HG02610 (cell line): Measurements from ENCODE around the gene RAB33B.
"Not testable (repeated sequence)": the region's sequence is repeated elsewhere in the genome, so short reads cannot be mapped to it uniquely, and the experiment has no call there.

Experiments used
- ATAC-seq: cut with Tn5 transposase; IDR thresholded peaks from one replicate; pipeline ENCODE4 v1.9.1; 2021; ENCODE audit warnings: mild to moderate bottlenecking, moderate library complexity; ENCODE audit not compliant: unreplicated experiment

The RAB33B gene

DNA sequence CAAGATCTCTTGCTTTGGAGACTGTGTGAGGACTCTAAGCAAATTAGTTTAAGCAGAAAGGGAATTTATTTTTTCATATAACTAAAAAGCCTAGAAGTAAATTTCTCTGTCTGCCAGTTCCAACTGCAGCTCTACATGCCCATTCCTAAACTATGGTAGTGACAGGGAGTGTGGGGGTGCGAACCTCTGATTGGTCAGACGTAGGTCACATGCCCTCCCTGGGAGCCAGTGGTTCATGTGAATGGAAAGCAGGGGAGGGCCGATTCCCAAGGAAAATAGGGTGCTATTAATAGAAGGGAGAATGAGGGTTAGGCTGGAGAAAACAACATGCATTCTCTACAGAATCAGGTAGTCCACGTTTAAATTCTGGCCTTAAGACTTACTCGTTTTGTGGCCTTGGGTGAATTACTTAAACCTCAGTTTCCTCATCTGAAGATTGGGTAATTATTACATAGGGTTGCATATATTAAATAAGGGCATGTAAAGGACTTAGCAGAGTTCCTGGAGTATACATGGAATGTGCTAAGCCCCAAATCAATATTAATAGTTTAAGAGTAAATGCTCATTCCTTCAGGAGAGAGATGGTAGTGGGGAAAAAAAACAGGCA, 7.2 kb downstream of the RAB33B start:
- no peak for ATAC-seq

- ATAC-seq: not testable (repeated sequence)
Observed at GRCh38 chr4:139464512-139464911, 10.6 kb downstream of the RAB33B start.

DNA sequence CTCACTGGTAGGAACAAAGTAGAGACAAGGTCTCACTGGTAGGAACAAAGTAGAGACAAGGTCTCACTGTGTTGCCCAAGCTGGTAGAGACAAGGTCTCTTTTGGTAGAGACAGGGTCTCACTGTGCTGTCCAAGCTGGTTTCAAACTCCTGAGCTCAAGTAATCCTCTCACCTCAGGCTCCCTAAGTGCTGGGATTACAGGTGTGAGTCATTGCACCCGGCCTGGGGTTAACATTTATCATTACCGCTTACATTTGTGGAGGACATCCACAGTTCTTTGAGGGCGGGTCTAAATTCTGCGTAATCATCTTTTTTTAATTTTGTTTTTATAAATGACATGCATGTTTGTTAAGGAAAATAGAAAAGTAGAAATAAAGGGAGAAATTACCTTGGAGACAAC, 12.0 kb downstream of the RAB33B start:
- ATAC-seq: no peak

GRCh38 chr4:139468756-139469155, 14.8 kb downstream of the RAB33B start:
- not testable (repeated sequence) for ATAC-seq

- ATAC-seq: no peak
Observed at GRCh38 chr4:139469216-139469615, 15.3 kb downstream of the RAB33B start.

DNA sequence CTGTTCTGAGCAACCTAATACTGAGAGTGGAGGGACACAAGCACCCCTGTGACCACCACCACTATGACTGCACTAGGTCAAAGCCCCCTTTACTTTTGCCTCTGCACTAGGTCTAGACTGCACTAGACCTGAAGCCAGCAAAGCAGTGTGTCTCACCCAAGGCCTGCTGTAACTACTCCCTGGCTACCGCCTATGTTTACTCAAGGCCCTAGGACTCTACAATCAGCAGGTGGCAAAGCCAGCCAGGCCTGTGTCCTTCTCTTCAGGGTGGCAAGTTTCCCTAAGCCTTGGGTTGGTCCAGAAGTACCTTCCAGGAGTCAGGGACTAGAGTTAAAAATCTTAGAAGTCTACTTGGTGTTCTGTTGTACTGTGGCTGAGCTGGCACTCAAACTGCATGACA, 15.9 kb downstream of the RAB33B start:
- no peak for ATAC-seq

DNA sequence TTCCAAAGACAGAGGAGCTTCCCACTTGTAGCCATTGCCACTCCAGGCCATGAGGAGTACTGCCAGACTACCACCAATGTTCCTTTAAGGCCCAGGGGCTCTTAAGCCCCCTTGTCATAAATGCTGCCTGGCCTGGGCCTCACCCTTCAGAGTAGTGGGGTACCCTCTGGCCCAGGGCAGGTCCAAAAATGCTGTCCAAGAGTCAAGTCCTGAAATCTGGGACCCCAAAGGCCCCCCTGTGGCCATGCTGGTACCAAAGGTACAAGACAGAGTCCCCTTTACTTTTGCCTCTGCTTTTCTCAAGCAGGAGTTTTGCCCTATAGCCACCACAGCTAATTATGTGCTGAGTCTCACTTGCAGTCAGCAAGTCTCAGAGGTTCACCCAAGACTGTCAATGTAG, 16.4 kb downstream of the RAB33B start:
- ATAC-seq: no peak

DNA sequence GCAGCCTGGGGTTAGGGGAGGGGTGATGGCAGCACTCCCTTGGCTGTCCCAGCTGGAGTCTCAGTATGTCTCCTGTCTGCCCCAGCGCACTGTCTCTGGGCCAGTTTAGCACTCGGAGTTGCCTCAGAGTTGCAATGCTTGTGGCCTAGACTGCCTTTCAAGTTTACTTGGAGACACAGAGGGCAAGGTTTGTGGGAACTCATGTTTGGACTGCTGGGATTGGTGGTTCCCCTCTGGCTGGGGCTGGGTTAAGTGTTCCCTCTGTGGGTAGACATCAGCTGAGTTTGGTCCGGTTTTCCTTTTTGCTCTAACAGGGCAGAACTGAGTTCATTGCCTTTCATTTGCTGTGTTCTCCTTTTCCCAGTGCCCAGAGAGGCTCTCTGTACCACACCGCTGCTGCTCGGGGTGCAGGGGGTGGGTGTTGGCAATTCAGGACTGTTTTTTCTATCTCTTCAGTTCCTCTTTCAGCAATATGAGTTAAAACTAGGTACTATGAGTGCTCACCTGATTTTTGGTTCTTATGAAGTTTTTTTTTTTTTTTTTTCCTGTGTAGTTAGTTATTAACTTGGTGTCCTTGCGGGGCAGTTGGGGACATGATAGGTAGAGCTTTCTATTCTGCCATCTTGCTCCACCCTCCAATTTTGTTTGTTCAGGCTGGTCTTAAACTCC, 17.2 kb downstream of the RAB33B start:
- no peak for ATAC-seq

DNA sequence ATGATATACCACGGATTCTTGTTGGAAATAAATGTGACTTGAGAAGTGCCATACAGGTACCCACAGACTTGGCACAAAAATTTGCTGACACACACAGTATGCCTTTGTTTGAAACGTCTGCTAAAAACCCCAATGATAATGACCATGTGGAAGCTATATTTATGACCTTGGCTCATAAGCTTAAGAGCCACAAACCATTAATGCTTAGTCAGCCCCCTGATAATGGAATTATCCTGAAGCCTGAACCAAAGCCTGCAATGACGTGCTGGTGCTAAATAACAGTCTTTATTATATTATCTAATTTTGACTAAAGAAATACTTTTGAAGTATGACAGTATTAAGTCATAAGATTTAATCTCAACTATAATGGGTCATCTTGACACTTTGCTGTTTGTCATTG, 18.9 kb downstream of the RAB33B start:
- no peak for ATAC-seq

DNA sequence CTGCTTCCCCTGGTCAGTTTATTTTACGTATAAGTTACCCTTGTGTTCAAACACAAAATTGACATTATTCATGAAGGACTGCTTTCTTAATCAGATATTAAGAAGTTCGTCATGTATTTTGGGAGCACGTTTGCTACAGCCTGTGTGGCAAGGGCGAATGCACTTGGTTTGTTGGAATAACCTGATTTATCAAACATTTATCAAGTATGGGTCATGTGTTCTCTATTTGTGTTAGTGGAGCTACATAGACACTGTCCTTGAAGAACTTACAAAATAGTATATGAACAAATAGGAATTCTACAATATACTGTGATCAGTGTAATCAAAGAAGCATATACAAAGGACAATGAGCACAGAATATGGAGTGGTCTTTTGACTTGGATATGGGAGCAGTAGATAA, 22.4 kb downstream of the RAB33B start:
- ATAC-seq: no peak

GRCh38 chr4:139481465-139481864, 27.5 kb downstream of the RAB33B start:
- ATAC-seq: no peak

GRCh38 chr4:139483000-139483399, 29.1 kb downstream of the RAB33B start:
- no peak for ATAC-seq

GRCh38 chr4:139484783-139485311, 30.9 kb downstream of the RAB33B start:
- ATAC-seq: no peak

DNA sequence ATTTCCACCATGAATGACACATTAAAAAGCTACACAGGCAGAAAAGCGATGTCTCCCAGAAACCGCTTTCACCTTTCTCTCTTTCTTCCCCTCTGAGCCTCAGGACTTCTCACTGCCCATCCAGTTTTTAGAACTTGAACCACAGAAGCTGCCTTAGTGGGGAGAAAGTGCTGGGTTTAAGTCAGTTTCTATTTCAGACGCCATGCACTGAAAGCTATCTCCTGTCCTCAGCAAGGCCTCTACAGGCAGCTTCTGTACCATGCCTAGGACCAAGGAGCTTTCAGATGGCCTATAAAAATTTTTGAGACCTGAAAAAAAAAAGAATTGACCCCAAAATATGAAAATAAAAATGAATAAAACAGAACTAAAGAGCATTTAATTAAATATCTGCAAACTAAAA, 34.5 kb downstream of the RAB33B start:
- ATAC-seq: no peak

- no peak for ATAC-seq
Observed at GRCh38 chr4:139489638-139490037, 35.7 kb downstream of the RAB33B start.

DNA sequence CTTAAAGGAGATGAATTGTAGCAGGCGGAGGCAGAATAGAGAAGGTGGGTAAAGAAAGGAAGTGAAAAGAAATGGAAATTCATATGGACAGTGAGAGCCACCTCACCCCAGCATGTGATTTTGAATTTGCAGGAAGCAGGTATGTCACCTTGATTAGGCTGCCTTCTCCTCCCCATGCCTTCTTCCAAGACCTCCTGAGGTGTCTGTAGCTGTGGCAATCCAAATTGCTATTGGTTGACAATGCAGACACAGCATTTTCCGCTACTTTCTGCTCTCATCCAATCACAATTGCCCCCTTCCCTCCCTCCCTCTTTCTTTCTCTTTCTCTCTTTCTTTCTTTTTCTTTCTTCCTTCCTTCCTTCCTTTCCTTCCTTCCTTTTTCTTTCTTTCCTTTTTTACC, 38.5 kb downstream of the RAB33B start:
- no peak for ATAC-seq

DNA sequence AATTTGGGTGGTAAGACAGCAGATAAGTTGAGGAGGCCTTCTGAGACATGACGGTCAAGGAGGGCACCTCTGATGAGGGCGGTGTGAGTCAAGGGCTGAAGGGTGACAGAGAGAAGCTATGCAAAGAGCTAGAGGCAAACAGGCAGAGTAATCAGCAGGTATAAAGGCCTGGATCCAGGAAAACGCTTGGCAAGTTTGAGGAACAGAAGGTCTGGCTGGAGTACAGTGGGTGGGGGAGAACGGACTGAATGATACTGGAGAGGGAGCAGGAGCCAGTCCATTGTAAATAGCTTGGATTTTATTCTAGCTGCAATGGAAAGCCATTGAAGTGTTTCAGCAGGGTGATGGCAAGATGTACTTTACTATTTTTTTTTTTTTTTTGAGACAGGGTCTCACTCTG, 39.3 kb downstream of the RAB33B start:
- no peak for ATAC-seq

DNA sequence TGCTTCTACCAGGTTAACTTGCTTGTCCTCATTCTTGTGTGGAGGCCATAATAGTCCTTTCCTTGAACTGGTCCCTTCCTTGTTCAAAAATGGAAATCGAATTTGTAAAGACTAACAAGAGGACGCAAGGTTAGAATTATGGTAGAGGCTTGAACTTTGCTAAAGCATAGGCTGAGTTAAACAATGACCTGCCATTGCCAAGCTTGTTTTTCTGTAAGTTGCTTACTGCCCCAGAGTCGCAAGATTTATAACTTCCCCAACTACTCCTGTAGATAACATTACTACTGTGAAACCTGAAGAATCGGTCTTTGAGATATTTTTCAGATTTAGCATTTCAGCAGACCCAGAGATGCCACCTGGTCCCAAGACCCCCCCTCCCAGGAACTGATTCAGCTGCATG, 45.3 kb downstream of the RAB33B start:
- no peak for ATAC-seq

- no peak for ATAC-seq
Observed at GRCh38 chr4:139501117-139501516, 47.2 kb downstream of the RAB33B start.

DNA sequence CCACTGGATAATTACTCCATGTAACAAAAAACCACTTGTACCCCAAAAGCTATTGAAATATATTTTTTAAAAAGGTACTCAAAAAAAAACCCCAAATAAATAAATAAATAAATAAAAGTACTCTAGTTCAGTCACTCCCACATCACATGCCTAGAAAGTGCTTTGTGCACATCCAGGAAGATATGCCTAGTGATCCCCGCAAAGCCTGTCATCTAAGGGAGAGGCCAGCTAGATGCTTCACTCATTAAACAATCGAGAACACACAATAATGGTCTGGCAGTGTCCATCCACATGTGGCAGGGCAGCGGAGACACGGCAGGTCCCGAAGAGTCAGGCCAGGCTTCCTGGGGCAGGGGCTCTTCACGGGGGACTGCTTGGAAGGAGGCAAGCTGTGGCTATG, 47.6 kb downstream of the RAB33B start:
- no peak for ATAC-seq

DNA sequence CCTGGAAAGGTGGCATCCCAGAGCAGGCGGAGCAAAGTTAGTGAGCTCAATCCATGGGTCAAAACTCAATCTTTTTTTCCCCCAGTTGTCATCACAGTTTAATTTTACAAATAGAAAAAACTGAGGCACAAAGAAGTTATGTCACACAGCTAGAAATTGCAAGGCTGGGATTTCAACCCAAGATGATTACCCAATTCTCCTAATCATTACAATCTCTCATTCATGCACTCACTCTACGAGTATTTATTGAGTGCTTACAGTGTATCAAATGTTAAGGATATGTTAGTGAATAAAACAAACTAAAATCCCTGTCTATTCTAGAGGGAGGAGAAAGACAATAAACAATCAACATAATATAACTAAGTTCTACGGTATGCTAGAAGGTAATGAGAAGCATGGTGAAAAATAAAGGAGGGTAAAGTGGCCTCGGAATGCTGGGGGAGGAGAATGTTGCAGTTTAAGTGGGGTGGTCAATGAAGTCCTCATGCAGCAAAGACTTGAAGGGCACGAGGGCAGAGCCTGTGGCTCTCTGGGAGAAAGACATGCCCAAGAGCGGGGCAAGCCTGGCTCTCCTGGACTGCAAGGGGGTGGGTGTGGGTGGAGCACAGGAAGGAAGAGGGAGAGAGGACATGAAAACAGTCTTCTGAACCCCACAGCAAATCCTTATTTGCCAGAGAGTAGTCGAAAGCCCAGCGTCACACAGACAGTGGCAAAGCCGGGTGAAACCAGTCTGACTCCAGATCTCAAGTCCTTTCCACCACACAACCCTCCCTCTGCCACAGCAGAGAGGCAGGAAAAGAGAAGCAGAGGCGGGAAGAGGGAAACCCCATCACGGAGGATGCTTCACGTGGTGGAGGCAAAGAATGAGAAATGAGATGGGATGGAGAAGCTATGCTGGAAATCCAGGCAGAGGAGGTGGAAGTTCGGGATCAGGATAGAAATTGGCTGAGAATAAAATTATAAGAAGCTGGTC, 48.3 kb downstream of the RAB33B start:
- ATAC-seq: no peak
